Psoas muscle (tissue), 8 donors: ENCODE data around the gene NLGN1. TPM values are rescaled to one million over a fixed set of nuclear protein-coding genes. Genes with fewer than 3 reads are reported as not detected.

Source experiments
- ATAC-seq, 4 donors: fragments of 200-7000 bp; cut with Tn5 transposase; one replicate each; pipeline ENCODE4 v1.9.1; 2020; ENCODE audit warnings: moderate library complexity in 3 of 4, mild to moderate bottlenecking in 2 of 4
- DNase-seq, 2 donors: peaks; one replicate each; pipeline ENCODE4 v3.0.0-alpha.2; 2020
- H3K27ac ChIP-seq: fragments of 200-600 bp; one replicate; pipeline ENCODE4 v1.8.0; 2022
- H3K27me3 ChIP-seq, 3 donors: fragments of 200-600 bp in 1 of 3; one replicate each; pipeline versions ENCODE4 v1.6.1 to v1.8.0; 2013 to 2022; ENCODE audit warnings: low read length in 2 of 3, mild to moderate bottlenecking in 2 of 3, moderate library complexity in 1 of 3; ENCODE audit not compliant: insufficient read depth in 3 of 3
- H3K36me3 ChIP-seq, 2 donors: fragments of 200-600 bp in 1 of 2; one replicate each; pipeline versions ENCODE4 v1.6.1 to v1.8.0; 2013 to 2022; ENCODE audit warnings: low read depth in 1 of 2, mild to moderate bottlenecking in 1 of 2, moderate library complexity in 1 of 2; ENCODE audit not compliant: insufficient read depth in 1 of 2
- H3K4me1 ChIP-seq: fragments of 200-600 bp; one replicate; pipeline ENCODE4 v1.8.0; 2022
- H3K4me3 ChIP-seq: fragments of 200-600 bp; one replicate; pipeline ENCODE4 v1.8.0; 2022; ENCODE audit warnings: mild to moderate bottlenecking
- H3K9me3 ChIP-seq: fragments of 200-600 bp; one replicate; pipeline ENCODE4 v1.8.0; 2022
- WGBS, 3 donors: extraction: QIAGEN DNeasy Blood & Tissue Kit; methylation state at CpG; one replicate each; pipeline versions ENCODE4 v1.1.6 to v1.1.7; 2013; 5-methylcytosine and 5-hydroxymethylcytosine counted together
- intact Hi-C, 2 donors: fragments of 100-400 bp; cut with DNase I; formaldehyde crosslinking; loops; one replicate each; pipeline versions ENCODE4 v1.11.0 to v1.14.2; 2022
- polyA plus RNA-seq, 3 donors: library from polyadenylated mRNA; stranded (reverse); fragments of 200-250 nt; gene quantifications; one replicate each; pipeline ENCODE4 v1.2.3, GENCODE V29; 2013
- total RNA-seq, 4 donors: library from RNA; stranded (reverse); fragmentation: NEBNext Ultra II Directional in 2 of 4; extraction: Animal tissue kit (Norgen Biotek cat#: 25700) in 2 of 4; gene quantifications; one replicate each; pipeline versions ENCODE4 v1.2.1 to v1.2.4, GENCODE V29; 2021 to 2023
- TF ChIP-seq, protein P1 (sequence below): fragments of 200-600 bp; IDR thresholded peaks from one replicate; pipeline ENCODE4 v1.8.0; 2022; ENCODE audit warnings: antibody characterized with exemption
- donor health status: healthy with polysubstance abuse.
- donor health status: DM: no; HTN: no; CAD: no; lungs with moderate emphysema.
- donor health status: Bipolar disorder and iron deficiency.
- donor health status: healthy.
- donor health status: DM: yes; HTN: yes; CAD: no.
- donor health status: DM: no; HTN: no; CAD: no.
- donor health status: DM: no; HTN: no; CAD: no.
- donor health status: DM: yes; HTN: yes; CAD: no.

The NLGN1 gene
- total and polyA plus RNA-seq, 7 donors = 0.04 to 1.0 (median 0.54) TPM

DNA sequence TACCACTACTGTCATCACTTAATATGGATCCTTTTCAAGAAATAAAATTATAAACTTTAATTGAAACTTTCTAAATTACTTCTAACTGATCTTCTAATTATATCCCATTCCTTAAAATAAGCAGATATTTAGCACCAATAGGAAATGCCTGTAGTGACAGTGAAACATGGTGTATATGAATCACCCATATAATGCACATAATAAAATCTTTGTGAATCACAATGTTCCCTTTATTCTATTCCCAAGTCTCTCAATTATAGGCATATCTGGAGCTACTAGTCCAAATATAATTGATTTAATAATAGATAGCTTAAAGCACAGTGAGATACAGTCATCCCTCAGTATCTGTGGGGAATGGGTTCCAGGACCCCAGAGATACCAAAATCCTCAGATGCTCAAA lies 490.3 kb downstream of the NLGN1 start:
- H3K27ac ChIP-seq = no peak overlapping the region
- TF ChIP-seq, protein P1, sequence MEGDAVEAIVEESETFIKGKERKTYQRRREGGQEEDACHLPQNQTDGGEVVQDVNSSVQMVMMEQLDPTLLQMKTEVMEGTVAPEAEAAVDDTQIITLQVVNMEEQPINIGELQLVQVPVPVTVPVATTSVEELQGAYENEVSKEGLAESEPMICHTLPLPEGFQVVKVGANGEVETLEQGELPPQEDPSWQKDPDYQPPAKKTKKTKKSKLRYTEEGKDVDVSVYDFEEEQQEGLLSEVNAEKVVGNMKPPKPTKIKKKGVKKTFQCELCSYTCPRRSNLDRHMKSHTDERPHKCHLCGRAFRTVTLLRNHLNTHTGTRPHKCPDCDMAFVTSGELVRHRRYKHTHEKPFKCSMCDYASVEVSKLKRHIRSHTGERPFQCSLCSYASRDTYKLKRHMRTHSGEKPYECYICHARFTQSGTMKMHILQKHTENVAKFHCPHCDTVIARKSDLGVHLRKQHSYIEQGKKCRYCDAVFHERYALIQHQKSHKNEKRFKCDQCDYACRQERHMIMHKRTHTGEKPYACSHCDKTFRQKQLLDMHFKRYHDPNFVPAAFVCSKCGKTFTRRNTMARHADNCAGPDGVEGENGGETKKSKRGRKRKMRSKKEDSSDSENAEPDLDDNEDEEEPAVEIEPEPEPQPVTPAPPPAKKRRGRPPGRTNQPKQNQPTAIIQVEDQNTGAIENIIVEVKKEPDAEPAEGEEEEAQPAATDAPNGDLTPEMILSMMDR = no peak
- no peak overlapping the region for H3K4me3 ChIP-seq
- ATAC-seq (no peak), DNase-seq (no peak)
- H3K4me1 ChIP-seq = no peaks in the 10 kb centered on the region
- H3K27me3 ChIP-seq = no peaks in the 10 kb centered on the region
- intact Hi-C loops = no loop called here
- no peaks in the 10 kb centered on the region for H3K36me3 ChIP-seq
- no peaks in the 10 kb centered on the region for H3K9me3 ChIP-seq

DNA sequence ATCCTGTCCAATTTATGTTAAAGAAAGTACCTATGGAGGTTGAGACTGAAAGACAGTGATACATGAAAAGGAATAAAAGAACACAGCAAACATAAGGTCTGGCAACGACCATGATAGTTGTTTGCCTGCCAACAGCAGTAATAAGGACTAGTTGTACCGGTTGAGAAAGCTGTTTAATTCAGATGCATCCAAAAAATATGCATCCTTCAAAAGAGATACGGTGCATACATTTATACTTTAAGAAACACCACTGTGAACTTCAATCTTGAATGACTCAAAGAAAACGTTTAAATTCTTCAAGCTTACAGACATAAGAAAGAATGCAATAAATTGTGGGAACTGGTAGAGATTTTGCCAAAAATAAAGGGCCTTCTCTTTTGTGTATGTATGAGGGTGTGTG lies 492.1 kb downstream of the NLGN1 start:
- Histone ChIP-seq H3K4me1 (no peaks in the 10 kb centered on the region), H3K36me3 (no peaks in the 10 kb centered on the region), H3K27ac (no peak overlapping the region), H3K9me3 (no peaks in the 10 kb centered on the region), H3K27me3 (no peaks in the 10 kb centered on the region), H3K4me3 (no peak overlapping the region)
- 45 to 54% (median 50%) methylated on average over 4 of the region's 4 CpGs for WGBS, 3 donors
- ATAC-seq (no peak), DNase-seq (no peak)
- intact Hi-C loops = no loop called here
- TF ChIP-seq, protein P1 = no peak

DNA sequence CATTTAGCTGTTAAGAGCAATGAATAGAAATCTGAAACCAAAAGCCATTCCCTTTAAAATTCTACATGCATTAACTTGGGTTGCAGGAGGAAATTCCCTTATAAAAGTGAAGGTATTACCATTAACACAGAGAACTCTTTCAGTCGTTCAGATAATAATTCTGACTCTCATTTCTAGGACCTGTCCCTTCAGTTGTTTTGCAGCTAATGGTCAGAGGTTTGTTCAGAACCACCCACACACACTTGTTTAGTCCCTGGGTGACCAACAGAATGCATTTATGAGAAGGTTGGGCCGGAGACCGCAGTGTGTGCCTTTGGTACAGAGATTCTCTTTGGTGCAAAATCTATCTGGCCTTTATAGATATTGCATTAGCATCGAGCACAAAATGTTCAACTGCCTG lies 492.5 kb downstream of the NLGN1 start:
- Histone ChIP-seq H3K4me1 (no peaks in the 10 kb centered on the region), H3K4me3 (no peak overlapping the region), H3K9me3 (no peaks in the 10 kb centered on the region), H3K27me3 (no peaks in the 10 kb centered on the region), H3K36me3 (no peaks in the 10 kb centered on the region), H3K27ac (no peak overlapping the region)
- TF ChIP-seq, protein P1 = no peak
- ATAC-seq (no peak), DNase-seq (no peak)
- intact Hi-C loops = no loop called here
- WGBS, 3 donors = 76 to 80% (median 80%) methylated on average over 4 of the region's 4 CpGs

DNA sequence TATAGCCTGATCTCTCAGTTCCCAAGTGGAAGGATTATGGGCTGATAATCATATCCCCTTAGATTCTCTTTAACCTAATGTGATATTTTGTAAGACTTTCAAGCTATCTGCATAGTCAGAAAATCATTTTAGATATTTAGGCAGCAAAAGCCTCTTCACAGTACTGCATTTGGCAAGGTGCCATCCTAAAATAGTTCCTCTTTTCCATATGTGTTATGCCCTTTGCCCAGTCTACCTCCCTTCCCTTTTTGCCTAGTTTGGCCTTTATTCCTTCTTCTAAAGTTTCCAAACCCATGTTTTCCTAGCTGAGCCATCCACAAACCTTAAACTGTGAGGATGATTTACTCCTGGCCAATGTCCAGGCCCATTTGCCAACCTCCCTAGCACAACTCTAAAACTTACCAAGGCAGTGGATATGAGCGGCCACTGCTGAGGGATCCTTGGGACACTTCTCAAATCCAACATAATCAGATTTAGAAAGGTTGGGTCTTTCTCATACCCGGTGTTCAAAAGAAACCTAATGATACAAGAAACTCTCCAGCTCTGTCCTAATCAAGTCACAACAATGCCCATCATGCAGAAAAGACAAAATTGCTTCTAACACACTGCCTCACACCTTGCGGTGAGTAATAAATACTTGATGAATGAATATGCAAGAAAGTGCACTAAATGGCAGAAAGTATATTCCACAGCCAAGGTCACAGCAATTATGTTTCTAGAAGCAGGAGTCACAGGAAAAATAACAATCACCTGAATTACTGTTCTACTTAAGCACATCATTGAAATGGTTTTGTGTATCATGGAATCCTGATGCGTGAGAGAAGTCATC lies 493.9 kb downstream of the NLGN1 start:
- H3K36me3 ChIP-seq = no peaks in the 10 kb centered on the region
- TF ChIP-seq, protein P1 = no peak
- DNase-seq (no peak), ATAC-seq (no peak)
- intact Hi-C loops = no loop called here
- H3K4me3 ChIP-seq = no peak overlapping the region
- no peaks in the 10 kb centered on the region for H3K27me3 ChIP-seq
- no peaks in the 10 kb centered on the region for H3K4me1 ChIP-seq
- WGBS, 3 donors = 89 to 94% (median 90%) methylated on average over 4 of the region's 4 CpGs
- no peaks in the 10 kb centered on the region for H3K9me3 ChIP-seq
- no peak overlapping the region for H3K27ac ChIP-seq

DNA sequence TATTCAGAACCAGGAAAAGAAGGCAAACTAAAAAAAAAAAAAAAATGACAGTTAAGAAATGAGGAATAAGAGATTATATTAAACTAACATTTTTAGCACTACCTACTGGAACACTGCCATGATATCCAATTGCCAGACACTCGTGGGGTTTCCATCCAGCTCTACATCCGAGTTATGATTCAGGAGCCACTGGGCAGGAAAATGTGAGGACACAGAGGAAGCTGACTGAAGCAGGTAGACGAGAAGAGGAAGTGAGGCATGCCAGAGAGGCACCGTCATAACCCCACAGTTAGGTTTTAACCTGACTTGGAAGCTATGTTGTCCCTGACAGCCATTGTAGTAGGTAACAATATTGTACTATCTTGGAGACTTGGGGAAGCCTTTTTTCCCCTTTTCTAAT lies 495.0 kb downstream of the NLGN1 start:
- WGBS, 3 donors = 34 to 52% (median 47%) methylated on average over 4 of the region's 4 CpGs
- Histone ChIP-seq H3K4me3 (no peak overlapping the region), H3K27me3 (no peaks in the 10 kb centered on the region), H3K36me3 (no peaks in the 10 kb centered on the region), H3K27ac (no peak overlapping the region), H3K4me1 (no peaks in the 10 kb centered on the region), H3K9me3 (no peaks in the 10 kb centered on the region)
- intact Hi-C loops = no loop called here
- TF ChIP-seq, protein P1 = no peak
- no peak for ATAC-seq
- no peak for DNase-seq
